Nephron (organoid): ENCODE measurements around the gene PGBD5.

Experiments
- H3K27ac Mint-ChIP-seq, 3 experiments: 2 replicates each; pipeline ENCODE4 v1.8.0; 2020; ENCODE audit warnings: mixed read lengths in 3 of 3, mild to moderate bottlenecking in 2 of 3, moderate library complexity in 1 of 3
- H3K27me3 Mint-ChIP-seq: 2 replicates; pipeline ENCODE4 v1.8.0; 2021; ENCODE audit warnings: low read depth, mild to moderate bottlenecking, moderate library complexity, mixed read lengths
- H3K36me3 Mint-ChIP-seq: 2 replicates; pipeline ENCODE4 v1.8.0; 2020; ENCODE audit warnings: low read depth, mixed read lengths
- H3K4me1 Mint-ChIP-seq: 2 replicates; pipeline ENCODE4 v1.8.0; 2020; ENCODE audit warnings: mixed read lengths
- H3K4me3 Mint-ChIP-seq, 3 experiments: 2 replicates each; pipeline ENCODE4 v1.8.0; 2020; ENCODE audit warnings: mild to moderate bottlenecking in 3 of 3, mixed read lengths in 3 of 3, moderate library complexity in 2 of 3
- H3K9me3 Mint-ChIP-seq: 2 replicates; pipeline ENCODE4 v1.8.0; 2020; ENCODE audit warnings: mixed read lengths
- CTCF ChIP-seq, 3 experiments: fragments of 200-600 bp; sonication (generic); IDR thresholded peaks; one replicate each; pipeline ENCODE4 v1.5.0; 2021; ENCODE audit warnings: antibody characterized with exemption in 3 of 3; ENCODE audit not compliant: unreplicated experiment in 3 of 3

Gene PGBD5

GRCh38 chr1:230463760-230464159 is 37.6 kb upstream of the PGBD5 start:
- Mint-ChIP-seq H3K27ac (no peak overlapping the region), H3K36me3 (no peaks in the 10 kb centered on the region), H3K4me3 (no peak overlapping the region), H3K27me3 (peaks cover 14% of the 10 kb centered on the region), H3K9me3 (peaks cover 12% of the 10 kb centered on the region), H3K4me1 (peaks cover 8% of the 10 kb centered on the region)
- TF ChIP-seq CTCF (IDR thresholded peaks at IDR 0.05; ENCODE audit: unreplicated experiment in 3 of 3): no peak

DNA sequence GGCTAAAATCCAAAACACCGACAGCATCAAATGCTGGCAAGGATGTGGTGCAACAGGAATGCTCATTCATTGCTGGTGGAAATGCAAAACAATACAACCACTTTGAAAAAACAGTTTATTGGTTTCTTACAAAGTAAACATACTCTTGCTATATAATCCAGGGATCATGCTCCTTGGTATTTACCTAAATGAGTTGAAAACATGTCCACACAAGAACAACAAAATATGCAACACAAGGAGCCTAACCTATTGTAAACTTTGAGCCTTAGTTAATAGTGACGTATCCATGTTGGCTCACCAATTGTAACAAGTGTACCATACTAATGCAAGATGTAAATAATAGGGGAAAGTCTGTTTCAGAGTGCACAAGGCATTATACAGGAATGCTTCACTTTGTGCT is 37.2 kb upstream of the PGBD5 start:
- Mint-ChIP-seq H3K36me3 (no peaks in the 10 kb centered on the region), H3K4me3 (no peak overlapping the region), H3K4me1 (peaks cover 8% of the 10 kb centered on the region), H3K27me3 (peaks cover 14% of the 10 kb centered on the region), H3K27ac (no peak overlapping the region), H3K9me3 (peaks cover 10% of the 10 kb centered on the region)
- no peak for TF ChIP-seq CTCF (IDR thresholded peaks at IDR 0.05; ENCODE audit: unreplicated experiment in 3 of 3)

- peaks cover 20% of the 10 kb centered on the region for H3K27me3 Mint-ChIP-seq
- TF ChIP-seq CTCF (IDR thresholded peaks at IDR 0.05; ENCODE audit: unreplicated experiment in 3 of 3): no peak
- H3K27ac Mint-ChIP-seq: no peak overlapping the region
- H3K36me3 Mint-ChIP-seq: no peaks in the 10 kb centered on the region
- no peak overlapping the region for H3K4me3 Mint-ChIP-seq
- peaks cover under 1% of the 10 kb centered on the region for H3K4me1 Mint-ChIP-seq
- peaks cover 4% of the 10 kb centered on the region for H3K9me3 Mint-ChIP-seq
These were observed 33.3 kb upstream of the PGBD5 start for GRCh38 chr1:230459465-230459864.

DNA sequence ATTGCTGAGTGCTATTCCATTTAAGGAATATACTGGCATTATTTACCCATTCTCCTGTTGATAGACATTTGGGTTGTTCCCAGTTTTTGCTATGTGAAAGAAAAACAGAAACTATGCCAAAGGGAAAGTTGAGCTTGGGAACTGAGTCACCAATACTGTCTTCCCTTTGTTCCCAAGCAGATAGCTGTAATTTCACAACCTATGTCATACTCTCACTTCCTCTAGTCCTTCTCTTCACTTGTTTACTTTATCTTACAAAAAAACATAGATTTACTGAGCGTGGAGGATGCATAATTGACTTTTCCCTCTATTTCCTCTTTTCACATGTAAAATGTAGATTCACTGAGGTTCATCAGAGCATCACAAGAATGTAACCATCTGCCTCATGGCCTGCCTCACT is 32.4 kb upstream of the PGBD5 start:
- no peaks in the 10 kb centered on the region for H3K4me1 Mint-ChIP-seq
- peaks cover 4% of the 10 kb centered on the region for H3K9me3 Mint-ChIP-seq
- no peak overlapping the region for H3K4me3 Mint-ChIP-seq
- H3K36me3 Mint-ChIP-seq: no peaks in the 10 kb centered on the region
- H3K27me3 Mint-ChIP-seq: peaks cover 20% of the 10 kb centered on the region
- H3K27ac Mint-ChIP-seq: no peak overlapping the region
- TF ChIP-seq CTCF (IDR thresholded peaks at IDR 0.05; ENCODE audit: unreplicated experiment in 3 of 3): no peak

GRCh38 chr1:230456478-230456877 is 30.3 kb upstream of the PGBD5 start:
- Mint-ChIP-seq H3K27ac (no peak overlapping the region), H3K4me3 (no peak overlapping the region), H3K27me3 (peaks cover 14% of the 10 kb centered on the region), H3K36me3 (no peaks in the 10 kb centered on the region), H3K9me3 (peaks cover 4% of the 10 kb centered on the region), H3K4me1 (no peaks in the 10 kb centered on the region)
- no peak for TF ChIP-seq CTCF (IDR thresholded peaks at IDR 0.05; ENCODE audit: unreplicated experiment in 3 of 3)

DNA sequence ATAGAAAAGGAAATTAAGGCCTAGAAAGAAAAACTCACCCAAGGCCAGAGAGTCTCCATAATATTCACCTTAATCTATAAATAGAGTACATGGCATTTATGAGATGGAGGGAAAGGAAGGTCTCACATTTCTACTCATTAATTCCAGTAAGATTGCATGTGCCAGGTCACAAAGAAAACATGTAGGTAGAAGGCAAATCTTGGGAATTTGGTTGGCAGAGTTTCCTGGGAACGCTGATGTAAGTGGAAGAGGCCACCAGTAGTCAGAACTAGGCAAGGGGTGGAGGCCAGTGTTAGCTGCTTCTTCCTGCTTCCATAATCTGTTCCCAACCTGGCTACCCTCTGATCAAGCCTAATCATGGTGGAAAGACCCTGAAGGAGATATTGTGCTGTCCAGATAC is 29.2 kb upstream of the PGBD5 start:
- Mint-ChIP-seq H3K27me3 (peaks cover 12% of the 10 kb centered on the region), H3K27ac (no peak overlapping the region), H3K4me3 (no peak overlapping the region)

More for the DNA sequence above, 29.2 kb upstream of the PGBD5 start:
- H3K9me3 Mint-ChIP-seq: peaks cover 3% of the 10 kb centered on the region
- TF ChIP-seq CTCF (IDR thresholded peaks at IDR 0.05; ENCODE audit: unreplicated experiment in 3 of 3): no peak
- H3K36me3 Mint-ChIP-seq: no peaks in the 10 kb centered on the region
- H3K4me1 Mint-ChIP-seq: no peaks in the 10 kb centered on the region
